K562 (cell line): ENCODE measurements around the gene LHFPL5.

ENCODE experiments used
- MYBL2 ChIP-seq, 2 experiments: fragments of 450-650 bp in 1 of 2; sonication (generic) in 1 of 2; formaldehyde crosslinking in 1 of 2; IDR thresholded peaks; 2 replicates each; pipeline versions ENCODE4 v1.6.1 to v1.8.1; 2017 to 2022; ENCODE audit warnings: borderline replicate concordance in 1 of 2, inconsistent platforms in 1 of 2, low read depth in 1 of 2, mild to moderate bottlenecking in 1 of 2, missing genetic modification reagents in 1 of 2, moderate library complexity in 1 of 2
- MYNN ChIP-seq, 2 experiments: sonication (generic); formaldehyde crosslinking in 1 of 2; IDR thresholded peaks; 2 replicates each; pipeline versions ENCODE4 v1.5.0 to v1.6.1; 2016 to 2020; ENCODE audit warnings: antibody characterized with exemption in 1 of 2, missing genetic modification reagents in 1 of 2

- no peak for TF ChIP-seq MYBL2 (IDR thresholded peaks at IDR 0.05; ENCODE audit: low read depth)
- TF ChIP-seq MYBL2 (CRISPR knock-in tag; IDR thresholded peaks at IDR 0.05; ENCODE audit: borderline replicate concordance) = no peak
- TF ChIP-seq MYNN (IDR thresholded peaks at IDR 0.05) = no peak
- no peak for TF ChIP-seq MYNN (CRISPR knock-in tag; IDR thresholded peaks at IDR 0.05)
Observed at GRCh38 chr6:35823601-35824000, 18.4 kb downstream of the LHFPL5 start.
